ENCODE results near the gene RBMS3. TPM values are rescaled to one million over a fixed set of nuclear protein-coding genes. Genes with fewer than 3 reads are reported as not detected.

RBMS3 gene
- total and polyA plus RNA-seq, 2 of the 13 experiments (the other 11 are each of a cell fraction or from before 2014, with no cell fraction given), result not detected

DNA sequence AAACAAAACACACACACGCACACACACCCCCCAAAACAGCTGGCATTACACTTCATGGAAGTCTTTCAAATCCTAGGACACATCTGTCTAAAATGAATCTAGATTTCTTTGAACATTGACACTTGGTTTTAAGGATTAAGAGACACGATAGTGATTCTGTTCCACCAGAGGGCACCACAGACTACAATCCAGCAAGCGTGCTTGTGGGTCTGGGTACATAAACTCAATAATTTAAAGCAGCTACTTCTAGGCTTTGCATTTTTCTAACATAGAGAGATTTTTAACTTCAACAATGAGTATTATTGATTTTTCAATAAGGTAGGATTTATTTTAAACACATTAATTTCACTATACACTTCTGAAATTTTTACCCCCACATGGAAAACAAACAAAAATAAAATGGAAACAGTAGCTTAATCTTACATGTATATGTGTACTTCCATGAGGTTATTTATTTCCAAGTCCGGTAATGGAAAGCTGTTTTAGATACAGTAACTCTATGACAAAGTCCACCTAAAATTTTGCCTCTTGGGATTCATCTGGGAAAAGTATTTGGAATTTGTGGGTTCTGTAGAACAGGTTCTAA, 761.5 kb downstream of the RBMS3 start (continued):
- TF ChIP-seq, protein P1, sequence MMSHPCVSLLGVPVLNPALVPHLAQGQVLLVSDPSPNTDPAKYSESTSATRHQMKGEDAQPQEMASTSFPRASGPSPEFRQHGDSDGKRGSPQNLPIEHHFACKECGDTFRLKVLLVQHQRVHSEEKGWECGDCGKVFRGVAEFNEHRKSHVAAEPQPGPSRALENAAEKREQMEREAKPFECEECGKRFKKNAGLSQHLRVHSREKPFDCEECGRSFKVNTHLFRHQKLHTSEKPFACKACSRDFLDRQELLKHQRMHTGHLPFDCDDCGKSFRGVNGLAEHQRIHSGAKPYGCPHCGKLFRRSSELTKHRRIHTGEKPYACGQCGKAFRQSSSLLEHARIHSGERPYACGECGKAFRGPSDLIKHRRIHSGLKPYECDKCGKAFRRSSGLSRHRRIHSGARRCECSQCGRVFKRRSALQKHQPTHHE (CRISPR knock-in tag; IDR thresholded peaks at IDR 0.05; ENCODE audit: borderline replicate concordance), result no peak
- TF ChIP-seq ZBTB14 (CRISPR knock-in tag; IDR thresholded peaks at IDR 0.05) (no peak), ZNF552 (CRISPR knock-in tag; IDR thresholded peaks at IDR 0.05; ENCODE audit: borderline replicate concordance) (no peak), ZBTB8A (CRISPR knock-in tag; IDR thresholded peaks at IDR 0.05; ENCODE audit: borderline replicate concordance, low read depth) (no peak), ZNF224 (CRISPR knock-in tag; IDR thresholded peaks at IDR 0.05) (no peak), USF2 (IDR thresholded peaks at IDR 0.05; ENCODE audit: low read depth, low read length) (no peak), USF2 (CRISPR knock-in tag; IDR thresholded peaks at IDR 0.05; ENCODE audit: borderline replicate concordance) (no peak), TBX2 (CRISPR knock-in tag; IDR thresholded peaks at IDR 0.05; ENCODE audit: borderline replicate concordance) (no peak), ZBTB38 (CRISPR knock-in tag; IDR thresholded peaks at IDR 0.05) (no peak), POLR2G (IDR thresholded peaks at IDR 0.05; ENCODE audit: low read depth, low read length) (no peak), ZNF451 (CRISPR knock-in tag; IDR thresholded peaks at IDR 0.05) (no peak), ZNF883 (CRISPR knock-in tag; IDR thresholded peaks at IDR 0.05; ENCODE audit: not compliant biosample characterization) (no peak)
- TF ChIP-seq, protein P2, sequence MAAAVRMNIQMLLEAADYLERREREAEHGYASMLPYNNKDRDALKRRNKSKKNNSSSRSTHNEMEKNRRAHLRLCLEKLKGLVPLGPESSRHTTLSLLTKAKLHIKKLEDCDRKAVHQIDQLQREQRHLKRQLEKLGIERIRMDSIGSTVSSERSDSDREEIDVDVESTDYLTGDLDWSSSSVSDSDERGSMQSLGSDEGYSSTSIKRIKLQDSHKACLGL (CRISPR knock-in tag; IDR thresholded peaks at IDR 0.05), result no peak
- TF ChIP-seq, protein P3, sequence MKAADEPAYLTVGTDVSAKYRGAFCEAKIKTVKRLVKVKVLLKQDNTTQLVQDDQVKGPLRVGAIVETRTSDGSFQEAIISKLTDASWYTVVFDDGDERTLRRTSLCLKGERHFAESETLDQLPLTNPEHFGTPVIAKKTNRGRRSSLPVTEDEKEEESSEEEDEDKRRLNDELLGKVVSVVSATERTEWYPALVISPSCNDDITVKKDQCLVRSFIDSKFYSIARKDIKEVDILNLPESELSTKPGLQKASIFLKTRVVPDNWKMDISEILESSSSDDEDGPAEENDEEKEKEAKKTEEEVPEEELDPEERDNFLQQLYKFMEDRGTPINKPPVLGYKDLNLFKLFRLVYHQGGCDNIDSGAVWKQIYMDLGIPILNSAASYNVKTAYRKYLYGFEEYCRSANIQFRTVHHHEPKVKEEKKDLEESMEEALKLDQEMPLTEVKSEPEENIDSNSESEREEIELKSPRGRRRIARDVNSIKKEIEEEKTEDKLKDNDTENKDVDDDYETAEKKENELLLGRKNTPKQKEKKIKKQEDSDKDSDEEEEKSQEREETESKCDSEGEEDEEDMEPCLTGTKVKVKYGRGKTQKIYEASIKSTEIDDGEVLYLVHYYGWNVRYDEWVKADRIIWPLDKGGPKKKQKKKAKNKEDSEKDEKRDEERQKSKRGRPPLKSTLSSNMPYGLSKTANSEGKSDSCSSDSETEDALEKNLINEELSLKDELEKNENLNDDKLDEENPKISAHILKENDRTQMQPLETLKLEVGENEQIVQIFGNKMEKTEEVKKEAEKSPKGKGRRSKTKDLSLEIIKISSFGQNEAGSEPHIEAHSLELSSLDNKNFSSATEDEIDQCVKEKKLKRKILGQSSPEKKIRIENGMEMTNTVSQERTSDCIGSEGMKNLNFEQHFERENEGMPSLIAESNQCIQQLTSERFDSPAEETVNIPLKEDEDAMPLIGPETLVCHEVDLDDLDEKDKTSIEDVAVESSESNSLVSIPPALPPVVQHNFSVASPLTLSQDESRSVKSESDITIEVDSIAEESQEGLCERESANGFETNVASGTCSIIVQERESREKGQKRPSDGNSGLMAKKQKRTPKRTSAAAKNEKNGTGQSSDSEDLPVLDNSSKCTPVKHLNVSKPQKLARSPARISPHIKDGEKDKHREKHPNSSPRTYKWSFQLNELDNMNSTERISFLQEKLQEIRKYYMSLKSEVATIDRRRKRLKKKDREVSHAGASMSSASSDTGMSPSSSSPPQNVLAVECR (CRISPR knock-in tag; IDR thresholded peaks at IDR 0.05; ENCODE audit: borderline replicate concordance), result no peak
- TF ChIP-seq, protein P4, sequence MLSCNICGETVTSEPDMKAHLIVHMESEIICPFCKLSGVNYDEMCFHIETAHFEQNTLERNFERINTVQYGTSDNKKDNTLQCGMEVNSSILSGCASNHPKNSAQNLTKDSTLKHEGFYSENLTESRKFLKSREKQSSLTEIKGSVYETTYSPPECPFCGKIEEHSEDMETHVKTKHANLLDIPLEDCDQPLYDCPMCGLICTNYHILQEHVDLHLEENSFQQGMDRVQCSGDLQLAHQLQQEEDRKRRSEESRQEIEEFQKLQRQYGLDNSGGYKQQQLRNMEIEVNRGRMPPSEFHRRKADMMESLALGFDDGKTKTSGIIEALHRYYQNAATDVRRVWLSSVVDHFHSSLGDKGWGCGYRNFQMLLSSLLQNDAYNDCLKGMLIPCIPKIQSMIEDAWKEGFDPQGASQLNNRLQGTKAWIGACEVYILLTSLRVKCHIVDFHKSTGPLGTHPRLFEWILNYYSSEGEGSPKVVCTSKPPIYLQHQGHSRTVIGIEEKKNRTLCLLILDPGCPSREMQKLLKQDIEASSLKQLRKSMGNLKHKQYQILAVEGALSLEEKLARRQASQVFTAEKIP (CRISPR knock-in tag; IDR thresholded peaks at IDR 0.05; ENCODE audit: borderline replicate concordance), result no peak
